Lung microvascular endothelial cell (primary cell): ENCODE measurements around the gene ZNF69. TPM values are rescaled to one million over a fixed set of nuclear protein-coding genes. Genes with fewer than 3 reads are reported as not detected.
"Not testable (repeated sequence)": the region's sequence is repeated elsewhere in the genome, so short reads cannot be mapped to it uniquely, and the experiment has no call there.

Source experiments
- DNase-seq, 2 donors: peaks; one replicate each; pipeline versions ENCODE4 v3.0.0 to v3.0.0-alpha.2; 2010; ENCODE audit warnings: low read depth in 2 of 2
- total RNA-seq: library from RNA; depleted of rRNA; stranded (reverse); fragments of >200 nt; gene quantifications from 2 replicates; pipeline ENCODE4 v1.2.1, GENCODE V29; 2014

The ZNF69 gene
- total RNA-seq, 1 donor from 2014 or later, result 8.7 TPM

DNA sequence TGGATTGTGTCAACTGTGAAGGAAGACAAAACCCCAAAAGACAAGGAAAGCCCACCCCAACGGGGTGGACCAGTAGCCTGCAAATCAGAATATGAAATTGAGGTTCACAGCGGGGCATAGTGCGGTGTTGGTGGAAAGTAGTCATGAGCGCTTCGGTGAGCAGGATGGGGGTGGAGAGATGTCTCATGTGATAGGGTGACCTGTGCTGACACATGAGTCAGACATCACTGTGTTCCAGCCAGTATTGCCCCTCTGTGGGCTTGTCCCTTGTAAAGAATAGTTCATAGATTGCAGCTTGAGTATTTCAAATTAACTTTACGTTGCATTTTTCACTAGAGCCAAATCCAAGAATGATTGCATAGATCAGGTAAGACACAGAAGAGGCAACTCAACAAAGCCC, 7.3 kb downstream of the ZNF69 start:
- no peak for DNase-seq

DNA sequence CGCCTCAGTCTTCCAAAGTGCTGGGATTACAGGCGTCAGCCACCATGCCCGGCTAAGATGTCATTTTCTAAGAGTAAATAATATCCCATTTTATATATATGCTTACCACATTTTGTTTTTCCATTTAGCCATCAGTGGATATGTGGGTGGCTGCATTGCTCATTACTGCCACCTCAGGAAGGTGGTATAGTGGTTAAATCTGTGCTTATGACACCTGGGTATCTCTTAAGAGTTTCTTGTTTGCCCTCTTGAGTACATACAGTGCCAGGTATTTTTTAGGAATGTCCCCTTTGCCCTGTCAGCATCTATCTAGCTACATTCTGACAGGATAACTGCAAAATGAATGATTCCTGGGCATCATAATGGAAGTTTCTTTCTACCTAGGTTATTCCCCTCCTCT, 14.6 kb downstream of the ZNF69 start:
- DNase-seq, result no peak

DNA sequence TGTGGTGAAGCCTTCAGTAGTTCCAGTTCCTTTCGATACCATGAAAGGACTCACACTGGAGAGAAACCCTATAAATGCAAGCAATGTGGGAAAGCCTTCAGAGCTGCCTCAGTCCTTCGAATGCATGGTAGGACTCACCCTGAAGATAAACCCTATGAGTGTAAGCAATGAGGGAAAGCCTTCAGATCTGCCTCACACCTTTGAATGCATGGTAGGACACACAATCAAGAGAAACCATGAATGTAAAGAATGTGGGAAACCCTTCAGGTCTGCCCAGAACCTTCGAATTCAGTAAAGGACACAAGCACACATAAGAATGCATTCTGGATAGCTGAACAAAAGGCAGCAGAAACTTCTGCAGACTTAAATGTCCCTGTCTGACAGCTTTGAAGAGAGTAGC, 18.3 kb downstream of the ZNF69 start:
- DNase-seq, result no peak

DNA sequence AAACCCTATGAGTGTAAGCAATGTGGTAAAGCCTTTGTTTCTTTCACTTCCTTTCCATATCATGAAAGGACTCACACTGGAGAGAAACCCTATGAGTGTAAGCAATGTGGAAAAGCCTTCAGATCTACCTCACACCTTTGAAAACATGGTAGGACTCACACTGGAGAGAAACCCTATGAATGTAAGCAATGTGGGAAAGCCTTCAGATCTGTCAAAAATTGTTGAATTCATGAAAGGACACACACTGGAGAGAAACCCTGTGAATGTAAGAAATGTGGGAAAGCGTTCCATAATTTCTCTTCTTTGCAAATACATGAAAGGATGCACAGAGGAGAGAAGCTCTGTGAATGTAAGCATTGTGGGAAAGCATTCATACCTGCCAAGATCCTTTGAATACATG, 24.4 kb downstream of the ZNF69 start:
- DNase-seq, result not testable (repeated sequence)

DNA sequence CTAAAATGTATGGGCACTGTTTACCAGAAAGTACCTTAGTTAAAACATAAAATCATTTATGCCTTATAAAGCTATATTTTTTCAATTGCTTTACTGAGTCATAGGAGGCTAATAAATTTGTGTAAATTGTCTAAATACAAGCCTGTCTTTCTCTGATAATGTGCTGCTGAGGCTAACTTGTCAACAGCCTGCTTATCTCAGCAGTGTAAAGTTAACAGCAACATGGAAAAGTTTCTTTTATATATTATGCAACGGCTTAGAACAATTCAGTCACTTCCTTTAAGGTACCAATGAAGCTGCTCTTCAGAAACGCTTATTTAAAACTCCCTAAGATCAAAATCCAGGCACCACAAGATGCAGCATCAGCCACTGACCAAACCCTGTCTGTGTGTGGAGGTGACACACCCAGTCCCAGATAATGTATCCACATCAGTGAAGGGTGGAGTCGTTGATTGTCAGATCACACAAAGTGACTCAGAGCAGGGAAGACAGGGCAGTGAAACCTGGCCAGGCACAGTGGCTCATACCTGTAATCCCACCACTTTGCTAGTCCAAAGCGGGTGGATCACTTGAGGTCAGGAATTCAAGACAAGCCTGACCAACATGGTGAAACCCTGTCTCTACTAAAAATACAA, 27.0 kb downstream of the ZNF69 start:
- not testable (repeated sequence) for DNase-seq

DNA sequence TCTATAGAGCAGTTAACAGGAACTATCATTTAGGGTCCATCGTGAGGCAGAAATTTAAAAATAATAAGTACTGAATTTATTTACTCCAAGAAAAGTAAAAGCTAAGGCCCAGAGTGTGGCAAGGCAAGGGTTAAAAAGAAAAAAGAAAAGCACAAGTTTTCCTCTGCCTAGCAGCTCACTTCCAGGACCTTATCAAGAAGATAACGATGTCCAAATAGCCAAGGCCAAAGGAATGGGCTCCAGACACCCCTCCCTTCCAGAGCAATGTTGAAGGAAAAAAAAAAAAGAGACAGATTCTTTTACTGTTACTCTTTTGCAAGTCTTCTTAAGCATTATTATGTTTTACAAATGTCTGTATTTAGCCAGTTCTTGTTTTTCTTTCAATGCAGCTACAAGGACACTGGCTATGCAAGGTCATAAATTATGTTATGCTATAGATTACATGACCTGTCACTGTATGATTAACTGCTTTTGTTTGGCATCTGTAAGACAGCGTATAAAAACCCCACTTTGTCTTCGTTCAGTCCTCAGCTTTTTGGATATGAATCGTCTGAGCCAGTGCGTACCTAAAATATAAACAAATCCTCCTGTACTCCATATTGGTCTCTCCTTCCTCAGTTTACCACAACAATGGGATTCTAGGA, 34.4 kb downstream of the ZNF69 start:
- no peak for DNase-seq

DNA sequence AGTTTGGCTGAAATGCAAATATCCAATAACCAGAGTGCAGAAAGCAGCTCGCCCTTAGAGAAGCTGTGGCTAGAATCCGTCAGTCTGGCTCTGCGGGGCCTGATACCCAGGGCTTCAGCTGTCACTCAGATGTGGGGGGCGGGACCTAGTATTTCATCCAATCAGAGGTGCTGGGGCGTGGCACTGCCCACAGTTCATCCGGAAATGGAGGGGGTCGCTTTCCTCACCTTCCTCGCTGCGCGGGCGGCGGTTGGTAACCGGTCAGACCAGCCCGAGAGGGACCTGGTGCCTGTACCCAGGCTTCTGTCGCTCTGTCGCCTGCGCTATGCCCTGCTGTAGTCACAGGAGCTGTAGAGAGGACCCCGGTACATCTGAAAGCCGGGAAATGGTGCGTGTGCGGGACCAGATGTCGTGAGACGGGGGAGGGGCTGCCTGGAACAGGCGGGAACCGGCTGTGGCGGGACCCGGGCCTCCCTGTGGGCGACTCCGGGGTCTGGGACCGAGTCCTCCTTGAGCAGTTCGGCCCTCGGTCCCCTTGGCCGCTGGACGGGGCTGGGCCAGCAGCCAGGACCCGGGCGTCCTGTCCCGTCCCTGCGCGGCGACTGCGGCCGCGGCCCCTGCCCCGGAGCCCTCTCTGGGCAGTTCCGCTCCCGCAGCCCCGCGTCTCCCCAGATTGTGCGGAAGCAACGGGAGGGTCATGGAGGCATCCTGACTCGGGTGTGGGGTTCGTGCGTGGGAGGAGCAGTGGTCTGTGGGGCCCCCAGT, 37.5 kb downstream of the ZNF69 start, which contains the start of gene ZNF700:
ZNF700 (plus strand) TSS at position 222 of the 765 bp plus-strand sequence; CDS start at position 326, 104 bp downstream.
- DNase-seq, result peak; percentile 83 to 90

DNA sequence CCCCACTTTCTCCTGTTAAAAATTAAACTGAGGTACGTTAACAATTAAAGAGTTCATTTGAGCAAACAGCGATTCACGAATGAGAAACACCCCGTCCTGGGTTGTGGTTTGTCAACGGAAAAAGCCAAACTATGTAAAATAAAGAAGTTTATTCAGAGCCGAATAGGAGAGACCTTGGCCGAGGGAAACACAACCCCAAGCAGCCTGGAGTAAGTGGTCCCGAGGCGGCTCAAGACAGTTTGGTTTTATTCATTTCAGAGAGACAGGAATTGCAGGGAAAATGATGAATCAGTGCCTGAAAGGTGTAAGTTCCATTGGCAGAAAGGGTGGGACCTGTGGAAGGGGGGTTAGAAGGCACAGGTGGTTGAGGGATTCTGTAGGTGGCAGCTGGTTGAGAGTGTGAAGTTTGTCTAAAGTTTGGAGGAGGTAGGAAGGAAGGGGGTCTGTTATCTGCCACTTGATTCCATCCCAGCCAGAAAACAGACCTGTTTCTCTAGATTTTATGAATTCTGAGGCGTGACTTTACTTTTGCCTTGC, 38.1 kb downstream of the ZNF69 start:
- DNase-seq, result not testable (repeated sequence)

DNA sequence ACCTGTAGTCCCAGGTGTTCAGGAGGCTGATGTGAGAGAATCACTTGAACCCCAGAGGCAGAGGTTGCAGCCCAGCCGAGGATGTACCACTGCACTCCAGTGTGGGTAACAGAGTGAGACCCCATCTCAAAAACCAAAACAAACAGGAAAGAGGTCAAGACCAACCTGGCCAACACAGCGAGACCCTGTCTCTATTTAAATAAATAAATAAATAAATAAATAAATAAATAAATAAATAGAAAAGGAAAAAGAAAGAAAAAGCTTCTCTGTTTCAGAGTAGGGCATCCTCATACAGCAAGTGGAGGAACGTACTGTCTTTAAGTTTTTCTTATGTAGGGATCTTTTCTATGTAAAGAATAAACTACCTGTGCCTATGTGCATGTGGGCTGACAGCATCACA, 39.6 kb downstream of the ZNF69 start:
- DNase-seq, result no peak

DNA sequence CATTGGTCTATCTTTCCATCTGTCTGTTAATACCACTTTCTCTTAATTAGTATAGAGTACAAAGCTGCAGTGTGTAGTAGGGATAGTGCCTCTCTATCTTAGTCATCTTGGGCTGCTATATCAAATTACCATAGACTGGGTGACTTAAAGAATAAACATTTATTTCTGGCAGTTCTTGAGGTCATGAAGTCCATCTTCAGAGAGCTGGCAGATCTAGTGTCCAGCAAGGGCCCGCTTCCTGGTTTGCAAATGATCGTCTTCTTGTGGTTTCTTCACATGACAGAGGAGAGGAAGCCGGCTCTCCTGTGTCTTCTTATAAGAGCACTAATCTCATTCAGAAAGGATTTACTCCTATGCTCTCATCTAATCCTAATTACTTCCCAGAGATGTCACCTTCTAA, 43.5 kb downstream of the ZNF69 start:
- no peak for DNase-seq

DNA sequence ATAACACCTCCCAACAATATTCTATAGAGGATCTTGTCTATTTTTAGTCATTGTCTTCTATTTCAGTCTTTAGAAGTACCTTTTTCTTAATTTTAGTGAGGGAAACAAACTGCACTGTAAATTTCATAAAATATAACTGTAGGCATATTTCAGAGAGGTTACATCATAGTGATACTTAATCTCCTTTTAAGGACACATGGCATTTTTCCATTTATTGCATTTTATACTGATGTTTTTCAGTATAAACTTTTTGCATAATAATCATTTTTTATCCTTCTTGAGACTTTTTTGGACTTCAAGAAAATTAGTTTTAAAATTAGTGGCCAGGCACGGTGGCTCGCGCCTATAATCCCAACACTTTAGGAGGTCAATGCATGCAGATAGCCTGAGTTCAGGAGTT, 43.9 kb downstream of the ZNF69 start:
- DNase-seq, result no peak

DNA sequence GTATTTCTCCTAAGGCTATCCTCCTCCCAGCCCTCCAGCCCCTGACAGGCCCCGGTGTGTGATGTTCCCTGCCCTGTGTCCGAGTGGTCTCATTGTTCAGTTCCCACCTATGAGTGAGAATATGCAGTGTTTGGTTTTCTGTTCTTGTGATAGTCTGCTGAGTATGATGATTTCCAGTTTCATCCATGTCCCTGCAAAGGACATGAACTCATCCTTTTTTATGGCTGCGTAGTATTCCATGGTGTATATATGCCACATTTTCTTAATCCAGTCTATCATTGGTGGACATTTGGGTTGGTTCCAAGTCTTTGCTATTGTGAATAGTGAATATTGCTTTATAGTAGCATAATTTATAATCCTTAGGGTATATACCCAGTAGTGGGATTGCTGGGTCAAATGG, 48.2 kb downstream of the ZNF69 start:
- not testable (repeated sequence) for DNase-seq

DNA sequence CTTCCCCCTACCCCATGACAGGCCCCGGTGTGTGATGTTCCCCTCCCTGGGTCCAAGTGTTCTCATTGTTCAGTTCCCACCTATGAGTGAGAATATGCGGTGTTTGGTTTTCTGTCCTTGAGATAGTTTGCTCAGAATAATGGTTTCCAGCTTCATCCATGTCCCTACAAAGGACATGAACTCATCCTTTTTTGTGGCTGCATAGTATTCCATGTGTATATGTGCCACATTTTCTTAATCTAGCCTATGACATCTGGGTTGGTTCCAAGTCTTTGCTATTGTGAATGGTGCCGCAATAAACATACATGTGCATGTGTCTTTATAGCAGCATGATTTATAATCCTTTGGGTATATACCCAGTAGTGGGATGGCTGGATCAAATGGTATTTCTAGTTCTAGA, 50.8 kb downstream of the ZNF69 start:
- not testable (repeated sequence) for DNase-seq

DNA sequence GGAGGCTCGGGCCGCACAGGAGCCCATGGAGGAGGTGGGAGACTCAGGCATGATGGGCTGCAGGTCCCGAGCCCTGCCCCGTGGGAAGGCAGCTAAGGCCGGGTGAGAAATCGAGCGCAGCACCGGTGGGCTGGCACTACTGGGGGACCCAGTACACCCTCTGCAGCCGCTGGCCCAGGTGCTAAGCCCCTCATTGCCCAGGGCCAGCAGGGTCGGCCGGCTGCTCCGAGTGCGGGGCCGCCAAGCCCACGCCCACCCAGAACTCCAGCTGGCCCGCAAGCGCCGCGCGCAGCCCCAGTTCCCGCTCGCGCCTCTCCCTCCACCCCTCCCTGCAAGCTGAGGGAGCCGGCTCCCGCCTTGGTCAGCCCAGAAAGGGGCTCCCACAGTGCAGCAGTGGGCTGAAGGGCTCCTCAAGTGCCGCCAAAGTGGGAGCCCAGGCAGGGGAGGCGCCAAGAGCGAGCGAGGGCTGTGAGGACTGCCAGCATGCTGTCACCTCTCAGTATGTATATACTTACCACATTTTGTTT, 53.8 kb downstream of the ZNF69 start:
- not testable (repeated sequence) for DNase-seq

DNA sequence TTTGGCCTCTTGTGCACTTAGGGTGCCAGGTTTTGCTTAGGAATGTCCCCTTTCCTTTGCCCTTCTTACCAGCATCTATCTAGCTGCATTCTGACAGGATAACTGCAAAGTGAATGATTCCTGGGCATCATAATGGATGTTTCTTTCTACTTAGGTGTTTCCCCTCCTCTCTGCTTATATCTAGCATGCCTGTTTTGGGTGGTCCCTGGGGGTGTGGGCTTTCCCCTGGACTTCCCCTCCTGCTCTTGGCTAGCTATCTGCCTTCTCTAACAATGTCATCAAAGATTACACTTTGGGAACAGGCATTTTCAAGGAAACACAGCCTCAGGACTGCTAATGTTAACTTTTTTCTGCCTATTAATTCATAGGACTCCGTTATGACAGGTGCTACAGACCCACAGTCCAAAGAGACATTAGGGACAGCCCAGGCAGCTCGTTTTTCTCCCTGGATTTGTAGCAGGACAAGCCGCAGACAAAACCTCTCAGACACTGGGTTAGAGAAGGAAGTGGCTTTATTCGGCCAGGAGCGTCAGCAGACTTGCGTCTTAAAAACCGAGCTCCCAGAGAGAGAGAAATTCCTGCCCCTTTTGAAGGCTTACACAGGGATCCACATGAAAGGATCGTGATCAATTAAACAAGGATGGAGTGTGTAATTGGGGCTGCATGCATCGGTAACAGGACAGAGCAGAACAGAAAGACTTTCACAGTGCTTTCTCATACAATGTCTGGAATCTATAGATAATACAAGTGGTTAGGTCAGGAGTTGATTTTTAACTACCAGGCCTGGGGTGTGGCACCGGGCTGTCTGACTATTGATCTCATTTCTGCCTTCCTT, 54.6 kb downstream of the ZNF69 start:
- no peak for DNase-seq

DNA sequence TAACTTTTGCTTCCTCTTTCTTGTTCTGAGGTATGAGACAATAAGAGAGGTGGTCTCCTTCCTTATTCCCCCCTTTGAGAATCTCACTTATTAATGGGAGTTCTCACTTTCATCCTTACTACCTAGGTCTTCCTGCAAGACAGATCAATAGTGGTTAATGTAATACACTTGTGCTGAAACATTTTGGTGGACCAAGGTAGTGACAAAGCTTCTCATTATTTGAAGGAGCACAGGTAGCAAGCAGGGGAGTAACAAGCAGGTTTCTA, 55.2 kb downstream of the ZNF69 start:
- peak in 1 of 2 donors; percentile 5 for DNase-seq

DNA sequence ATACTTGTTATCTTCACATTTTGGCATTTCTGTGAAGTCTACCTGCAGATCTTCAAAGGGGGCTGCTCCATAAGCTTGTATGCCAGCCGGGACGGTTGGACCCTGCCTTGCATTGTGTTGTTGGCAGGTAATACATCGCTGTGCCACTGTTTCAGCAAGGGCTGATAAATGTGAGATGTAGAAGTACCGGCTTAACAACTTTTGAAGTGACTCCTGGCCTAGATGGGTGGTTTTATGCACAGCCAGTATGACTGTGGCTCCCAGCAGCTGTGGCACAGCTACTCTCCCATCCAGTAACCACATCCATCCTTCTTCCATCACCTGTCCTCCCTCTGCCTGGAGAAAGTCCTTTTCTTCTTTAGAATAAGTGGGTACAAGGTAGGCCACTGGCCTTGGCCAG, 57.1 kb downstream of the ZNF69 start:
- no peak for DNase-seq

DNA sequence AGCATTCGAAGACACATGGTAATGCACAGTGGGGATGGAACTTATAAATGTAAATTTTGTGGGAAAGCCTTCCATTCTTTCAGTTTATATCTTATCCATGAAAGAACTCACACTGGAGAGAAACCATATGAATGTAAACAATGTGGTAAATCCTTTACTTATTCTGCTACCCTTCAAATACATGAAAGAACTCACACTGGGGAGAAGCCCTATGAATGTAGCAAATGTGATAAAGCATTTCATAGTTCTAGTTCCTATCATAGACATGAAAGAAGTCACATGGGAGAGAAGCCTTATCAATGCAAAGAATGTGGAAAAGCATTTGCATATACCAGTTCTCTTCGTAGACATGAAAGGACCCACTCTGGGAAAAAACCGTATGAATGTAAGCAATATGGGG, 61.1 kb downstream of the ZNF69 start:
- no peak for DNase-seq

DNA sequence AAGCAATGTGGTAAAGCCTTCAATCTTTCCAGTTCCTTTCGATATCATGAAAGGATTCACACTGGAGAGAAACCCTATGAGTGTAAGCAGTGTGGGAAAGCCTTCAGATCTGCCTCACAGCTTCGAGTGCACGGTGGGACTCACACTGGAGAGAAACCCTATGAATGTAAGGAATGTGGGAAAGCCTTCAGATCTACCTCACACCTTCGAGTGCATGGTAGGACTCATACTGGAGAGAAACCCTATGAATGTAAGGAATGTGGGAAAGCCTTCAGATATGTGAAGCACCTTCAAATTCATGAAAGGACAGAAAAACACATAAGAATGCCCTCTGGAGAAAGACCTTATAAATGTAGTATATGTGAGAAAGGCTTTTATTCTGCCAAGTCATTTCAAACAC, 61.6 kb downstream of the ZNF69 start:
- DNase-seq, result no peak

DNA sequence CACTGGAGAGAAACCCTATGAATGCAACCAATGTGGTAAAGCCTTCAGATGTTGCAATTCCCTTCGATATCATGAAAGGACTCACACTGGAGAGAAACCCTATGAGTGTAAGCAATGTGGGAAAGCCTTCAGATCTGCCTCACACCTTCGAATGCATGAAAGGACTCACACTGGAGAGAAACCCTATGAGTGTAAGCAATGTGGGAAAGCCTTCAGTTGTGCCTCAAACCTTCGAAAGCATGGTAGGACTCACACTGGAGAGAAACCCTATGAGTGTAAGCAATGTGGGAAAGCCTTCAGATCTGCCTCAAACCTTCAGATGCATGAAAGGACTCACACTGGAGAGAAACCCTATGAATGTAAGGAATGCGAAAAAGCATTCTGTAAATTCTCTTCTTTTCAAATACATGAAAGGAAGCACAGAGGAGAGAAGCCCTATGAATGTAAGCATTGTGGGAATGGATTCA, 62.1 kb downstream of the ZNF69 start:
- not testable (repeated sequence) for DNase-seq

DNA sequence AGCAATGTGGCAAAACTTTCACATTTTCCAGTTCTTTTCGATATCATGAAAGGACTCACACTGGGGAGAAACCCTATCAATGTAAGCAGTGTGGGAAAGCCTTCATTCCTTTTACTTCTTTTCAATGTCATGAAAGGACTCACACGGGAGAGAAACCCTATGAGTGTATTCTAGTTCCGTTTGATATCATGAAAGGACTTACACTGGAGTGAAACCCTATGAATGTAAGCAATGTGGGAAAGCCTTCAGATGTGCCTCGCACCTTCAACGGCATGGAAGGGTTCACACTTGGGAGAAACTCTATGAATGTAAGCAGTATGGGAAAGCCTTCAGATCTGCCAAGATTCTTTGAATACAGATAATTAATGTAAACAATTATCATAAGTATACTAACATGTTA, 62.7 kb downstream of the ZNF69 start:
- DNase-seq, result no peak
